HG02571 (cell line): ENCODE data around the gene PLA1A.

Source experiments
- ATAC-seq: cut with Tn5 transposase; IDR thresholded peaks from one replicate; pipeline ENCODE4 v1.9.1; 2021; ENCODE audit warnings: mild to moderate bottlenecking, moderate library complexity; ENCODE audit not compliant: unreplicated experiment

The PLA1A gene

GRCh38 chr3:119636891-119637611 is 39.4 kb downstream of the PLA1A start:
- no peak for ATAC-seq

DNA sequence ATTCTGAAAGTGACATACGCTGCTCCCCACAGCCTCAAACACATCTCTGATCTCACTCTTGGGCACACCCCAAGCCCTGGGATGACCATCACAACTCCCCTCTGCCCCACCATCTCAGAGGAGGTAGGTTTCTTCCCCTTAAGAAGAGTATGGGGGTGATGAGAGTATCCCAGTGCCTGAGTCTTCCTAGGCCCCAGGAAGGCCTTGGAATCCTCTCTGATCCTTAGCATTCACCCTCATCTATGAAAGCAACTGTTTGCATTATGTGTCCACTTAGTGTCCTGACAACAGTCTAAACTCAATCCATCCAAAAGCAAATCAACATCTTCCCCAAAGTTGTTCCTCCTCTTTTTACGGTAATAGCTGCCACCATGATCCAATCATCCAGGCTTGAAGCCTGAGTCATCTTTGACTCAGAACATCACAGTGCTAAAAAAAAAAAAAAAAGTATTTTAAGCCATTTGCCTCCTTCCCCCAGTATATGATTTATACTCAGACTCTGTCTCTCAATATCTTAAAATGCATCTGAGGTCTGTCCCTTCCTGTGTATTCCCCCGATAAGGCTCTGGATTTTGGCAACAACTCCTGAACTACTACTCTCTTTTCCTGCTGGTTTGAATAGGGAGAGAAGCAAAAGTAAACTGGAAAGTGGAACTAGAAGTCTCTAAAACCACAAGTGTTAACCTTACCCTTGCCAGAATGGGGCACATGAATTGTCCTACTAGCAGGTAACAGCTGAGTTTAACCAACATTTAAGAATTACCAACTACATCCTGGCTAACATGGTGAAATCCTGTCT is 40.2 kb downstream of the PLA1A start:
- ATAC-seq = peak; percentile 30

GRCh38 chr3:119639494-119640350 is 42.0 kb downstream of the PLA1A start:
- no peak for ATAC-seq

- ATAC-seq = no peak
Observed at GRCh38 chr3:119641416-119641815, 43.7 kb downstream of the PLA1A start.

DNA sequence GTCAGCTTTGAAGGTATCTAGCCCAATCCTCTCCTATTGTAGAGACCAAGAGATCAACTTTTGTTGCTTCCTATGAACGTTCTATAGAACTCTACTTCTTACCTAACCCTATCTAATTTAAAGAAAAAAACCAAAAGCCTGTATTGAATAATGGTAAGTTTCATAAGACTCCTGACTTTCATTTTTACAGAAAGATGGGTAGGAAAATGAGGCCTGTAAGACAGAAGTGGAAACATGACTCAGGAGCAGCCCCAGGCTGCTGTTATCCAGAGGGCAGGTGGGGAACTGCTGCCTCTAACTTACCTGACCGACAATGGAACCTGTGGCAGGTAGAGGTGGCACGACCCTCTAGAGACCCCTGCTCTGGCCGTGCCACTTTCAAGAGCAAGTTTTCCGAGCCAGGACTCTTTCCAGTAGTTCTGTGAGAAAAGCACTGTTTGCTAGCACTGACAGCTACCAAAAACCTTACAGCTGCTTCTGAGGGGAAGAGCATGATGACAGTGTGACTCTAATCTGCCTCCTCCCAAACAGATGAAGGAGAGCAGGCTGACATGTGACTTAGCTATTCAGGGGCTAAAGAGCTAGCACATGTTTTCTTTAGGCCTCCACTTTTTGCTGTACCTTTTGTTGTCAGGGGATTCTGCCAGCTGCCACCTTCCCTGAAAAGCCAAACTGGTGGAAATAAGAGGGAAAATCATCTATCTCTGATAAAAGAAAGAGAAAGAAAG is 45.2 kb downstream of the PLA1A start:
- ATAC-seq = no peak

- no peak for ATAC-seq
Observed at GRCh38 chr3:119643528-119643927, 45.8 kb downstream of the PLA1A start.

DNA sequence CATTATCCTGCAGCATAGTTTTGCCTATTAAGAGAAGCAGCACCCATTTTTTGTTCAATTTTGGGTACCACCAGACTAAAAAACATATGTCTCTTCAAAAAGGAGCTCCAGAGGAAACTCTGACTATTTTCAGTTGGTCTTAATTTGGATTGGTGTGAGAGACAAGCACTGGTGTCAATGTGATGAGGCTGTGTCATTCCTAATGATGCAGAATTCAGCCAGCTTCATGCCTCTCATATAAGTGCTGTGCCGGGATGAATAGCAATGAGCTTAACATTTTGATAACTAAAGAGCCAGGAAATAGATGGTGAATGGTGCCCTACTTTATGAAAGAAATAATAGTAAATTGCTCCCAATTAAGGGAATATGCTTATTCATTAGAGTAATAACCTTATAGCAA is 46.8 kb downstream of the PLA1A start:
- ATAC-seq = no peak

DNA sequence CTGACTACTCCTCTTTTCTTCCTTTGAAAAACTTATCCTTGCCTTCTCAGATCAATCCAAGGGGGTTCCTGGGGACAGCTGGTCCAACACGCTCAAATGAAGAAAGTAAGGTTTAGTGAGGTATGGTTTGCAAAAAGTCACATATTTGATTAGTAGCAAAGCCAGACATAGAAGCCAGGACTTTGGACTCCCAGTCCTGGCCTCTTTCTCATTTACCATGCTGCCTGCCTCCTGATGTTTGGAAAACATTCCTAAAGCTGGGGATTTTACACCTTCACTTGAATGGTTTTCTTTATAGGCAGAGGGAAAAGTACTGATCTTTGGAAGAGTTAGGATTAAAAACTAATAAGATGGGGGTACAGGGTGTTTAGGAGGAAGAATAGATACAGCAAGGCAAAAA is 48.1 kb downstream of the PLA1A start:
- ATAC-seq = no peak

DNA sequence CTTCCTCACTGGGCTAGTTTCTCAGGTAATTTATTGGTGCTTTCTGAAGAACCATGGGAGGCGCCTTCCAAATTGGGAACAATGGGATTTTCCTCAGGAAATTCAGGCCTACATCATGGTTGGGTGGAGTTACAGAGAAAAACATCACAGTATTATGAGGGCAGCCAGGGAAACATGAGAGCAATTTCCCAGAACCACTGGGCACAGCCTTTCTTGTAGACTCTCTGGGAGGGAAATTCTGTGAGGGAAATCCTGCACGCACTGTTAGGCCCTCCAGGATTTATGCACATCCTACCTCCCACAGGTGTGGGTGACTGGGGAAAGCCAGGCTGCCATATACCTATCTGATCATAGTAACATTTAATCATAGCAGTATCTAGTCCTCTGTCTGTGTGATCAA is 49.5 kb downstream of the PLA1A start:
- no peak for ATAC-seq

DNA sequence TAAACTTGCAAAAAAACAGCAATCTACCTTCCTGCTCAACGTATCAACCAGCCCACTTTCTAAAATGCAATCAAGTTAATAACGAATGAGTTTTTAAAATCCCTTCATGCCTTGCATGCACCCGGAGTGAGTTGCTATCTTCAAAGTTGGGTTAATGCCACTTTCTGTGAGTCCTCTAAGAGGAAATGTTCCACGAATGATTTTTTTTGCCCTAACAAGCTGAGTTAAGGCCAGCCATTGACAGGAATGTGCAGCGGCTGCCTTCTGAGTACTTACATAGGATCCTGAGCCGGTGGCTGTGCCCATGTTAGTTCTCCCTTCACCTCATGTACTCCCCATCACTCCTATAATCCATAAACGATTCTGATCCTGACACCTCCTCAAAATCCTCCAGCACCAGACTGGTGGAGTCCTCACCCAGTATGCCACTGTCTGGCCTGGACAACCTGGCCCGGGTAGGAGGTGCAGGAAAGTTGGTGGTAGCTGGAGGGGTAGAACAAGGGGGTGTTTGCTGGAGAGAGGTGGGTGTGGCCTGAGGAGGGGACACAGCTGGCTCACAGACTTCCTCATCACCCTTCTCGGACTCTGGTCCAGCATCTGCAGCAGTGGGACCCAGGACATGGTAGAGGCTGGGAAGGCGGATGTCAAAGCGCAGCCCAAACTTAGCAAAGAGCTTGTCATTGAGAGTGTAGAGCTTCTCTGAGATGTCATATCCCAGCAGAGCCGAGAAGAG is 50.3 kb downstream of the PLA1A start:
- ATAC-seq = no peak

DNA sequence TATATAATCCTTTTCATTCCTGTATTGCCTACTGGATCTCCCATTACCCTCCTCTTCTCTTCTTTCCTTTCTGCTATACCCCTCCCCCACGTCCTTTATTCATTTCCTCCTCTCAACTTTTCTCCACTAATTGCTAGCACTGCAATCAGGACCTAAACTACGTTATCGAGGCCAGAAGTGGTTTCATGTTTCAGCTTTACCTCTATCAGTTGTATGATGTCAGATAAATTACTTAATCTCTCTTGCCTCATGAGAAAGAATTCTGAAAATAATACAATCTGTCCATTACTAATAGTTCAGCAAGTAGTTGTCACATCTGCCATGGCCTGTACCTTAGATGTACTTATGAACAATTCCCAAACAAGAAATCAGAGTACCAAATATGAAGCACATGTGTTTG is 52.1 kb downstream of the PLA1A start:
- no peak for ATAC-seq

DNA sequence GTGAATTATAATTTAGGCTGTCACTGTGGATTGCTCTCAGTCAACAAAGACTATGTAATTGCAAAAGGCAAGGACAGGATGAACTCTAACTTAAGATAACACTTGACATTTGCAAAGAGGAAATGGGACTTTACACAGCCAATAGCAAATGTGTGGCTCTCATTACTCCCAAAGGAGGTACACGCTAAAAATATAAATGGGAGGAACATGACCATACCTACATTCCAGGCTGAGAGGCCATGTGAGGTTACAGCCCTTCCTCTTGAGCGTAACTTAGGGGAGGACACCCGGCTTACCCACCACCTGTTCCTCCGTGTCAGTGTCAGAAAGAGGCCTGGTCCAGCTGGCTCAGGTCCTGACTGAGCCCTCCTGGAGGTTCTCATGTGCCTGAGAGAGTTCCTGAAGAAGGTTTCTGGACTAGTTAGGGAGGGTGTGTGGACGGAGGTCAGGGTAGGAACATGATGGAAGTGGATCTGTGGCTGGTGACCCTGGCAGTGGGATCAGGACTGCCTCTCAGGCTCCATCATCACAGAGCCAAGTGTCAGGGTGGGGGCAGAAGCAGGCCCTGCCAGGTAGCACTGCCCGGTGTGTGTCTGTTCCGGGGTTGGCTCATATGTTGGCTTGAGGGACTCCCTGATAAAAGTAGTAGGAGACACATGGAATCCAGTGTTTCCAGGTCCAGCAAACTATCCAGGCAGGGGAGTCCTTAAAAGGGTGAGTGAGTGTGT is 54.8 kb downstream of the PLA1A start:
- no peak for ATAC-seq

DNA sequence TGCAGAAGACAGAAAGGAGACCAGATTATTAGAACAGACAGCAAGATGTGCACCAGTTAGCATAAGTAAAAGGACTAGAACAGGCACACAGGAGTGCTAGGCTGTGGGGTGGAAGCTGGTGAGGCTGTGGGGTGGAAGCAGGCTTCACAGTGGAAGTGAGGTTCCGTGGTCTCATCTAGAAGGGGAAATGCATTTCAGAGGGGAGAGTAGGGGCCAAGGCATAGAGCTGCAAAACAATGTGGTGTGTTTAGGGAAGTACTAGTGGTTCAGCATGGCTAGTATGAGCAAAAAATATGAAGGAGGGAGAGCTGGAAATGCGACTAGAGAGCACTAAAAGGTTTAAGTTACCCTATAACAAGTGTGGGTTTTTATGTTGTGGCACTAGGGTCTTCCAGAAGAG is 56.2 kb downstream of the PLA1A start:
- ATAC-seq = no peak

- no peak for ATAC-seq
Observed at GRCh38 chr3:119657887-119658702, 60.4 kb downstream of the PLA1A start.

GRCh38 chr3:119658994-119659393 is 61.3 kb downstream of the PLA1A start:
- ATAC-seq = no peak

DNA sequence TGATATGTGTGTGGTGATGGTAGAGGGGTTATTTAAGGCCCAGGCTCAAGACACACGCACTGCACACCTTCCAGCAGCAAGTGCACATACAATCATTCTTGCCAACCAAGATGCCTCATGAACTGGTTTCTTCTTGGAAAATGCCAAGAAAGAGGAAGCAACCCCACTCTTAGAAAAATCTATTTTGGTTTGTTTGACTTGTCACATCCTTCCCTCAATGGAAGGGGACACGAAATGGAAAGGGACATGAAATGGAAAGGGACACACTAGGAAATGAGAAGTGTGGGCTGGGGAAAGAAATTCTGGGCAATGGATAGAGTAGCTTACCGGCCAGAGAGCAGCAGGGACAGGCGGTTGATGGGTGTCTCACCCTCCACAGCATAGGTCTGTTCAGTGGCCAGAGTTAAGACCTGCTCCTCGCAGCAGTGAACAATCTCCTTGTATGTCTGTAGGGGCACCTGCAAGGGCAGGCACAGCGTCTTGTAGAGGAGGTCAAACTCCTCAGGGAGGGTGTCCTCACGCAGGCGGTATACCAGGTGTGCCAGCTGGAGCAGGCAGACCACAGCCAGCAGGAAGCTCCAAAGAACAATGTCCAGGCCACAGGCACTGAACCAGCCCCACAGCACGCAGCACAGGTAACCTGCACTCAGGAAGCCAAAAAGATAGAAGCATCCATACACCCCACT is 62.1 kb downstream of the PLA1A start:
- no peak for ATAC-seq

GRCh38 chr3:119660474-119661440 is 63.1 kb downstream of the PLA1A start, which contains the start of gene POPDC2:
Gene POPDC2 (minus strand): TSS chr3:119660589. CDS start chr3:119660423, 166 bp downstream.
- ATAC-seq = no peak
